CD14-positive monocyte (primary cell): ENCODE results near the gene ZBTB39. TPM values are rescaled to one million over a fixed set of nuclear protein-coding genes. Genes with fewer than 3 reads are reported as not detected.
A peak's percentile ranks its signal among the peaks of the same experiment; 100 is the strongest.

Experiments used
- DNase-seq, 3 donors: peaks; one replicate each; pipeline ENCODE4 v3.0.0-alpha.2; 2011 to 2022
- H2AFZ ChIP-seq: 2 replicates; pipeline ENCODE4 v1.6.0; 2012; ENCODE audit warnings: mild to moderate bottlenecking, low read depth, low read length, inconsistent platforms; ENCODE audit not compliant: insufficient read depth, poor library complexity, severe bottlenecking
- H3K27ac ChIP-seq, 2 donors: 1 replicate in 1 of 2; 2 replicates in 1 of 2; pipeline ENCODE4 v1.5.1; 2012 to 2013; ENCODE audit warnings: low read length in 2 of 2, control low read depth in 1 of 2, inconsistent platforms in 1 of 2, low read depth in 1 of 2, mild to moderate bottlenecking in 1 of 2
- H3K27me3 ChIP-seq, 2 donors: one replicate each; pipeline versions ENCODE4 v1.6.0 to v1.6.1; 2011 to 2013; ENCODE audit warnings: low read length in 2 of 2; ENCODE audit not compliant: control insufficient read depth in 2 of 2, insufficient read depth in 2 of 2
- H3K36me3 ChIP-seq, 2 donors: replicated peaks in 1 of 2; 1 replicate in 1 of 2; 2 replicates in 1 of 2; pipeline versions ENCODE4 v1.5.1 to v1.6.1; 2012 to 2013; ENCODE audit warnings: low read length in 2 of 2, control low read depth in 1 of 2, inconsistent platforms in 1 of 2, mild to moderate bottlenecking in 1 of 2; ENCODE audit not compliant: insufficient read depth in 2 of 2, control insufficient read depth in 1 of 2
- H3K4me1 ChIP-seq, 2 donors: 1 replicate in 1 of 2; 2 replicates in 1 of 2; pipeline versions ENCODE4 v1.5.1 to v1.6.1; 2012 to 2013; ENCODE audit warnings: low read length in 2 of 2, control low read depth in 1 of 2, inconsistent platforms in 1 of 2, mild to moderate bottlenecking in 1 of 2, moderate library complexity in 1 of 2; ENCODE audit not compliant: insufficient read depth in 2 of 2, control insufficient read depth in 1 of 2
- H3K4me2 ChIP-seq: replicated peaks from 2 replicates; pipeline ENCODE3; 2012; ENCODE audit warnings: low read length, moderate library complexity, mild to moderate bottlenecking; ENCODE audit not compliant: poor library complexity, severe bottlenecking; ENCODE audit errors: extremely low read depth
- H3K4me3 ChIP-seq, 3 experiments: fragments of 200-600 bp in 1 of 3; sonication (generic) in 1 of 3; replicated peaks in 1 of 3; 1 replicate in 2 of 3; 2 replicates in 1 of 3; pipeline ENCODE4 v1.5.1; 2011 to 2013; ENCODE audit warnings: low read length in 3 of 3, mild to moderate bottlenecking in 3 of 3, control low read depth in 2 of 3, low read depth in 2 of 3, inconsistent platforms in 1 of 3, moderate library complexity in 1 of 3
- H3K79me2 ChIP-seq: 2 replicates; pipeline ENCODE4 v1.6.0; 2012; ENCODE audit warnings: mild to moderate bottlenecking, control low read depth, inconsistent platforms, low read length, moderate library complexity; ENCODE audit not compliant: insufficient read depth
- H3K9ac ChIP-seq: 2 replicates; pipeline ENCODE4 v1.6.0; 2017; ENCODE audit warnings: low read length, mild to moderate bottlenecking; ENCODE audit not compliant: insufficient read depth, poor library complexity, severe bottlenecking
- H3K9me3 ChIP-seq, 2 donors: replicated peaks in 1 of 2; 1 replicate in 1 of 2; 2 replicates in 1 of 2; pipeline versions ENCODE4 v1.5.1 to v1.6.1; 2012 to 2013; ENCODE audit warnings: low read length in 2 of 2, control low read depth in 1 of 2; ENCODE audit not compliant: control insufficient read depth in 1 of 2, insufficient read depth in 1 of 2
- H4K20me1 ChIP-seq: 2 replicates; pipeline ENCODE4 v1.6.0; 2012; ENCODE audit warnings: mild to moderate bottlenecking, low read length, control low read depth, moderate library complexity; ENCODE audit not compliant: insufficient read depth
- H3K27ac Mint-ChIP-seq, 7 donors: one replicate each; pipeline ENCODE4 v1.8.0; 2020; ENCODE audit warnings: mild to moderate bottlenecking in 7 of 7, mixed read lengths in 7 of 7, moderate library complexity in 6 of 7, inconsistent platforms in 2 of 7
- H3K27me3 Mint-ChIP-seq, 3 donors: one replicate each; pipeline ENCODE4 v1.8.0; 2021 to 2022; ENCODE audit warnings: low read depth in 3 of 3, mild to moderate bottlenecking in 3 of 3, mixed read lengths in 3 of 3, moderate library complexity in 3 of 3, inconsistent platforms in 1 of 3
- H3K36me3 Mint-ChIP-seq, 2 donors: one replicate each; pipeline ENCODE4 v1.8.0; 2020; ENCODE audit warnings: mixed read lengths in 2 of 2, inconsistent platforms in 1 of 2, mild to moderate bottlenecking in 1 of 2
- H3K4me1 Mint-ChIP-seq: one replicate; pipeline ENCODE4 v1.8.0; 2020; ENCODE audit warnings: mild to moderate bottlenecking, mixed read lengths
- H3K4me3 Mint-ChIP-seq, 2 donors: one replicate each; pipeline ENCODE4 v1.8.0; 2020; ENCODE audit warnings: mild to moderate bottlenecking in 2 of 2, mixed read lengths in 2 of 2, moderate library complexity in 1 of 2
- H3K9me3 Mint-ChIP-seq, 7 donors: one replicate each; pipeline ENCODE4 v1.8.0; 2020 to 2022; ENCODE audit warnings: mixed read lengths in 7 of 7, mild to moderate bottlenecking in 6 of 7, moderate library complexity in 6 of 7, inconsistent platforms in 2 of 7
- WGBS: methylation state at CpG from one replicate; pipeline ENCODE4 v1.1.5; 2013; ENCODE audit warnings: missing lambda C conversion rate; ENCODE audit not compliant: insufficient coverage; 5-methylcytosine and 5-hydroxymethylcytosine counted together
- intact Hi-C, 2 donors: fragments of 100-400 bp; cut with micrococcal nuclease; formaldehyde crosslinking; loops; one replicate each; pipeline versions ENCODE4 v1.15.0 to v1.15.1; 2023
- polyA plus RNA-seq, 3 donors: library from polyadenylated mRNA; depleted of rRNA in 1 of 3; unstranded in 2 of 3; stranded (reverse) in 1 of 3; fragments of 300-500 nt in 2 of 3; fragments of >200 nt in 1 of 3; fragmentation: Illumina TruSeq in 2 of 3; gene quantifications; 1 replicate in 2 of 3; 2 replicates in 1 of 3; pipeline ENCODE4 v1.2.3, GENCODE V29; 2012 to 2021
- TF ChIP-seq, protein P1 (sequence below): fragments of 200-600 bp; IDR thresholded peaks from one replicate; pipeline ENCODE4 v1.8.0; 2022; ENCODE audit warnings: antibody characterized with exemption, mild to moderate bottlenecking

The ZBTB39 gene
- polyA plus RNA-seq, 3 donors = 0.65 to 3.7 (median 1.2) TPM

DNA sequence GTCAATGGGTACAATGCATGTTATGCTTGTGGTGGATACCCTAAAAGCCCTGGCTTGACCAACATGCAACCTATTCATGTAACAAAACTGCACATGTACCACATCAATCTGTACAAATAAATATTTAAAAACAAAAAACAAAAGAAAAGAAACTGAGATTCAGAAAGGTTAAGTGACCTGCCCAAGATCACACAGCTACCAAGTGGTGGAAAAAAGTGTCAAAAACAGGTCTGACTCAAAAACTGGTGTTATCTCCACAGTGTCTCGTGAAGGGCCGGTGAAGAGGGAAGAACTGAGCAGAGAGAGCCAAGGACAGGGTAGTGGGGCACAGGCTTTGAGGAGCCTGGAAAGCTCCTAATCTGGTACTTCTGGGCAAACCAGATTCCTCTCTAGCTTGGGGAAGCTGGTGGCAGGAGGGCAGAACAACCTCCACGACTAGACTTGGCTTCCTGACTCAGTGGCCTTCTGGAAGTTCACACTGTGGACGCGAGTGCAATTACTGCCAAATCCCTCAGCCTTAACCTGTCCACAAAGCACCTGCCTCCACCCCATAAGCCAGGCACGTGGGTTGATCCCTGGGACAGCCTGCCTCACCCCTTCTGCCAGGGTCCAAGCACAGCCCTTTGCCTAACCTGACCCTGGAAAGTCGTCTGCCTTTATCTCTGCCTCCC lies 15.6 kb downstream of the ZBTB39 start:
- Histone ChIP-seq H3K9ac (no peak overlapping the region), H3K79me2 (no peaks in the 10 kb centered on the region)

GRCh38 chr12:56989861-56990610 lies 16.3 kb downstream of the ZBTB39 start:
- no CpG with 5 or more reads among the region's 7 CpGs for whole genome bisulfite sequencing
- Histone ChIP-seq H3K27me3 (no peaks in the 10 kb centered on the region), H3K4me2 (no peak overlapping the region), H2AFZ (no peak overlapping the region), H3K4me1 (peaks cover 26 to 32% of the 10 kb centered on the region in 2 donors), H3K27ac (no peak overlapping the region), H3K9ac (no peak overlapping the region), H3K79me2 (no peaks in the 10 kb centered on the region), H4K20me1 (no peaks in the 10 kb centered on the region), H3K4me3 (no peak overlapping the region), H3K9me3 (no peaks in the 10 kb centered on the region), H3K36me3 (no peaks in the 10 kb centered on the region)
- H3K27ac Mint-ChIP-seq = no peak overlapping the region
- no peak for DNase-seq
- no peaks in the 10 kb centered on the region for H3K9me3 Mint-ChIP-seq
- TF ChIP-seq, protein P1, sequence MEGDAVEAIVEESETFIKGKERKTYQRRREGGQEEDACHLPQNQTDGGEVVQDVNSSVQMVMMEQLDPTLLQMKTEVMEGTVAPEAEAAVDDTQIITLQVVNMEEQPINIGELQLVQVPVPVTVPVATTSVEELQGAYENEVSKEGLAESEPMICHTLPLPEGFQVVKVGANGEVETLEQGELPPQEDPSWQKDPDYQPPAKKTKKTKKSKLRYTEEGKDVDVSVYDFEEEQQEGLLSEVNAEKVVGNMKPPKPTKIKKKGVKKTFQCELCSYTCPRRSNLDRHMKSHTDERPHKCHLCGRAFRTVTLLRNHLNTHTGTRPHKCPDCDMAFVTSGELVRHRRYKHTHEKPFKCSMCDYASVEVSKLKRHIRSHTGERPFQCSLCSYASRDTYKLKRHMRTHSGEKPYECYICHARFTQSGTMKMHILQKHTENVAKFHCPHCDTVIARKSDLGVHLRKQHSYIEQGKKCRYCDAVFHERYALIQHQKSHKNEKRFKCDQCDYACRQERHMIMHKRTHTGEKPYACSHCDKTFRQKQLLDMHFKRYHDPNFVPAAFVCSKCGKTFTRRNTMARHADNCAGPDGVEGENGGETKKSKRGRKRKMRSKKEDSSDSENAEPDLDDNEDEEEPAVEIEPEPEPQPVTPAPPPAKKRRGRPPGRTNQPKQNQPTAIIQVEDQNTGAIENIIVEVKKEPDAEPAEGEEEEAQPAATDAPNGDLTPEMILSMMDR = no peak
- no peak overlapping the region for H3K4me3 Mint-ChIP-seq
- intact Hi-C loops = loop anchor here in 1 of 2 donors (5.0 kb wide), 1 partner anchor 233 kb away; no protein-coding TSS in a partner anchor
- H3K36me3 Mint-ChIP-seq = peaks cover 0 to 1% of the 10 kb centered on the region in 2 donors
- peaks cover 4 to 6% (median 4%) of the 10 kb centered on the region in 3 donors for H3K27me3 Mint-ChIP-seq
- peaks cover 33% of the 10 kb centered on the region for H3K4me1 Mint-ChIP-seq

More for the DNA sequence above, 15.6 kb downstream of the ZBTB39 start:
- Histone ChIP-seq H3K4me3 (peak overlapping the region in 1 of 3 experiments; percentile 36), H4K20me1 (no peaks in the 10 kb centered on the region), H2AFZ (no peak overlapping the region), H3K9me3 (no peaks in the 10 kb centered on the region), H3K27me3 (no peaks in the 10 kb centered on the region), H3K4me1 (peaks cover 26 to 32% of the 10 kb centered on the region in 2 donors), H3K36me3 (no peaks in the 10 kb centered on the region), H3K27ac (peak overlapping the region in 1 of 2 donors; percentile 43), H3K4me2 (peak overlapping the region; percentile 39)
- TF ChIP-seq, protein P1 = no peak
- WGBS = 33% methylated on average over 6 of the region's 7 CpGs
- Mint-ChIP-seq H3K27ac (peak overlapping the region in 3 of 7 donors; percentile 1 to 67 (median 27)), H3K27me3 (peaks cover 4 to 6% (median 6%) of the 10 kb centered on the region in 3 donors), H3K4me1 (peaks cover 33% of the 10 kb centered on the region), H3K4me3 (peak overlapping the region in 1 of 2 donors; percentile 76), H3K36me3 (peaks cover 4 to 7% of the 10 kb centered on the region in 2 donors), H3K9me3 (no peaks in the 10 kb centered on the region)
- intact Hi-C loops = no loop called here
- no peak for DNase-seq
